K562 (cell line): ENCODE data around the gene PKHD1. TPM values are rescaled to one million over a fixed set of nuclear protein-coding genes. Genes with fewer than 3 reads are reported as not detected.

Experiments used
- ATAC-seq: fragments of 200-7000 bp; cut with Tn5 transposase; 3 replicates; pipeline ENCODE4 v1.9.1; 2020; ENCODE audit warnings: moderate library complexity
- BruUV-seq: library from RNA; stranded (reverse); fragments of 400-500 nt; replicated peaks from 2 replicates; lab custom pipeline; 2021; lab: Mats Ljungman, UMichigan
- CTCF ChIA-PET: fragments of 300-600 bp; formaldehyde crosslinking; extraction: SDS; loops from one replicate; lab custom pipeline; 2021; ENCODE audit warnings: low intra/inter-chr PET ratio; lab: Yijun Ruan, JAX
- POLR2A ChIA-PET: fragments of 300-600, 350-650 bp; sonication (Branson Sonifier 250); formaldehyde crosslinking; extraction: SDS; loops from one replicate; lab custom pipeline; 2021; ENCODE audit warnings: antibody characterized with exemption, inconsistent platforms; lab: Yijun Ruan, JAX
- DNase-seq, 4 experiments: peaks; one replicate each; pipeline versions ENCODE4 v3.0.0 to v3.0.0-alpha.2; 2011 to 2018; ENCODE audit warnings: low spot score in 3 of 4, mixed read lengths in 3 of 4; ENCODE audit errors: extremely low read depth in 1 of 4
- FAIRE-seq: peaks from 2 replicates; lab custom pipeline; 2011; peaks lifted over from hg19 to GRCh38; lab: Jason Lieb, UNC
- H2AFZ ChIP-seq: 2 replicates; pipeline ENCODE4 v1.6.0; 2011; ENCODE audit warnings: low read depth, low read length, control low read depth, inconsistent platforms
- H3K27ac ChIP-seq: fragments of 200-600 bp; 3 replicates; pipeline ENCODE4 v1.8.0; 2011; ENCODE audit warnings: low read depth, mild to moderate bottlenecking, control low read depth, inconsistent platforms, low read length, moderate library complexity, mixed read lengths; ENCODE audit errors: extremely low read depth
- H3K27me3 ChIP-seq, 2 experiments: fragments of 300-600 bp in 1 of 2; 2 replicates in 1 of 2; 3 replicates in 1 of 2; pipeline versions ENCODE4 v1.6.0 to v1.8.0; 2011; ENCODE audit warnings: inconsistent platforms in 2 of 2, low read length in 2 of 2, mild to moderate bottlenecking in 1 of 2, mixed read lengths in 1 of 2, moderate library complexity in 1 of 2; ENCODE audit not compliant: control insufficient read depth in 2 of 2, insufficient read depth in 2 of 2
- H3K36me3 ChIP-seq: fragments of 300-600 bp; 3 replicates; pipeline ENCODE4 v1.8.0; 2011; ENCODE audit warnings: mild to moderate bottlenecking, low read length, inconsistent platforms; ENCODE audit not compliant: control insufficient read depth, insufficient read depth
- H3K4me1 ChIP-seq, 2 experiments: fragments of 200-600 bp in 1 of 2; replicated peaks in 1 of 2; 2 replicates in 1 of 2; 3 replicates in 1 of 2; pipeline versions ENCODE4 v1.5.1 to v1.8.0; 2011; ENCODE audit warnings: inconsistent platforms in 2 of 2, low read length in 2 of 2, mild to moderate bottlenecking in 1 of 2, mixed read lengths in 1 of 2, moderate library complexity in 1 of 2; ENCODE audit not compliant: control insufficient read depth in 2 of 2, insufficient read depth in 2 of 2
- H3K4me2 ChIP-seq: 2 replicates; pipeline ENCODE4 v1.6.1; 2011; ENCODE audit warnings: low read length, control low read depth, inconsistent platforms, mixed read lengths; ENCODE audit not compliant: insufficient read depth
- H3K4me3 ChIP-seq: fragments of 200-600 bp; sonication (generic), shearing (Covaris generic); 2 replicates; pipeline ENCODE4 v1.5.1; 2016; ENCODE audit warnings: control low read depth, inconsistent platforms
- H3K79me2 ChIP-seq: fragments of 200-600 bp; 3 replicates; pipeline ENCODE4 v1.8.0; 2011; ENCODE audit warnings: low read length, inconsistent platforms; ENCODE audit not compliant: control insufficient read depth, insufficient read depth
- H3K9ac ChIP-seq, 2 experiments: 2 replicates each; pipeline versions ENCODE4 v1.6.0 to v1.6.1; 2011; ENCODE audit warnings: low read depth in 2 of 2, low read length in 2 of 2, control low read depth in 1 of 2, inconsistent platforms in 1 of 2, mild to moderate bottlenecking in 1 of 2, mixed read lengths in 1 of 2; ENCODE audit not compliant: insufficient read depth in 1 of 2
- H3K9me1 ChIP-seq: one replicate; pipeline ENCODE4 v1.6.0; 2011; ENCODE audit warnings: inconsistent platforms, mild to moderate bottlenecking, low read length, moderate library complexity; ENCODE audit not compliant: control insufficient read depth, insufficient read depth
- H3K9me3 ChIP-seq: replicated peaks from 2 replicates; pipeline ENCODE4 v1.5.1; 2011; ENCODE audit warnings: low read depth, low read length, inconsistent platforms; ENCODE audit not compliant: control insufficient read depth, insufficient read depth
- H4K20me1 ChIP-seq: replicated peaks from 2 replicates; pipeline ENCODE4 v1.6.1; 2011; ENCODE audit warnings: low read length, inconsistent platforms, mixed read lengths; ENCODE audit not compliant: control insufficient read depth, insufficient read depth
- CREB5 ChIP-seq: fragments of 250-450 bp; sonication (Bioruptor Pico); IDR thresholded peaks from 2 replicates; pipeline ENCODE4 v1.5.0; 2020; ENCODE audit warnings: mild to moderate bottlenecking
- E2F3 ChIP-seq: fragments of 250-450 bp; sonication (Bioruptor Pico); IDR thresholded peaks from 2 replicates; pipeline ENCODE4 v1.4.0; 2020; ENCODE audit warnings: mild to moderate bottlenecking
- HSF4 ChIP-seq: fragments of 250-450 bp; sonication (Bioruptor Pico); IDR thresholded peaks from 2 replicates; pipeline ENCODE4 v2.1.2; 2022; ENCODE audit warnings: mild to moderate bottlenecking, moderate library complexity, borderline replicate concordance
- KDM4B ChIP-seq, 2 experiments: fragments of 450-650 bp in 1 of 2; sonication (generic) in 1 of 2; IDR thresholded peaks; 2 replicates each; pipeline ENCODE4 v1.6.1; 2016 to 2017; ENCODE audit warnings: borderline replicate concordance in 2 of 2, antibody characterized with exemption in 1 of 2, low read depth in 1 of 2, mild to moderate bottlenecking in 1 of 2
- MBD2 ChIP-seq: sonication (generic); IDR thresholded peaks from 2 replicates; pipeline ENCODE4 v1.6.1; 2016; ENCODE audit warnings: low read depth, borderline replicate concordance
- NCOA4 ChIP-seq: fragments of 450-650 bp; IDR thresholded peaks from 2 replicates; pipeline ENCODE4 v1.6.1; 2018; ENCODE audit warnings: mild to moderate bottlenecking; ENCODE audit not compliant: partially characterized antibody
- NCOR1 ChIP-seq: fragments of 450-650 bp; IDR thresholded peaks from 2 replicates; pipeline ENCODE4 v1.6.1; 2016; ENCODE audit warnings: mild to moderate bottlenecking, moderate library complexity
- SREBF2 ChIP-seq: sonication (generic); formaldehyde crosslinking; IDR thresholded peaks from 2 replicates; pipeline ENCODE4 v1.4.0; 2020; ENCODE audit warnings: mild to moderate bottlenecking, missing genetic modification reagents
- ZBTB7A ChIP-seq: IDR thresholded peaks from 2 replicates; pipeline ENCODE4 v1.6.1; 2011; ENCODE audit warnings: low read depth, mild to moderate bottlenecking, low read length, moderate library complexity, borderline replicate concordance; ENCODE audit not compliant: control insufficient read depth
- ZNF589 ChIP-seq: fragments of 200-800 bp; sonication (Bioruptor generic); IDR thresholded peaks from 2 replicates; pipeline ENCODE4 v1.6.1; 2016; ENCODE audit warnings: low read depth, missing genetic modification characterization, missing compliant biosample characterization
- WGBS: fragments of 100-300 bp; shearing (Covaris generic); methylation state at CpG from one replicate; pipeline ENCODE4 v1.1.6; 2016; ENCODE audit warnings: low coverage, mixed read lengths; ENCODE audit not compliant: insufficient coverage; ENCODE audit errors: missing lambda C conversion rate; 5-methylcytosine and 5-hydroxymethylcytosine counted together
- in situ Hi-C: fragments of 300-500 bp; cut with MboI; formaldehyde crosslinking; loops from 4 replicates; pipeline ENCODE4 v1.15.0; 2018; ENCODE audit warnings: inconsistent platforms, mixed read lengths
- intact Hi-C: fragments of 100-400 bp; cut with micrococcal nuclease; formaldehyde crosslinking; loops from 2 replicates; pipeline ENCODE4 v1.14.2; 2022
- polyA plus RNA-seq, 8 experiments: library from polyadenylated mRNA; depleted of rRNA in 4 of 8; stranded (reverse) in 5 of 8; unstranded in 3 of 8; fragments of >200 nt; fragmentation: Nextera tagmentation in 2 of 8; fragmentation: Illumina TruSeq in 1 of 8; extraction: Ambion mirVana in 2 of 8; extraction: Trizol in 1 of 8; gene quantifications; 2 replicates each; pipeline versions ENCODE4 v1.2.1 to v1.2.3, GENCODE V29; 2011 to 2014; ENCODE audit warnings: inconsistent platforms in 1 of 8, missing spikeins in 1 of 8
- total RNA-seq, 7 experiments: library from RNA; depleted of rRNA in 6 of 7; stranded (reverse); fragments of >200 nt in 6 of 7; fragmentation: Illumina TruSeq in 2 of 7; extraction: Trizol in 2 of 7; gene quantifications; 2 replicates each; pipeline versions ENCODE4 v1.2.1 to v1.2.3, GENCODE V29; 2011 to 2021; ENCODE audit warnings: low replicate concordance in 1 of 7
- TF ChIP-seq, protein P1 (sequence below): fragments of 250-450 bp; sonication (Bioruptor Pico); IDR thresholded peaks from 2 replicates; pipeline ENCODE4 v1.5.0; 2020; ENCODE audit warnings: mild to moderate bottlenecking, borderline replicate concordance

The PKHD1 gene
- total and polyA plus RNA-seq, 9 of the 15 experiments (the other 6 are each of a cell fraction or from before 2014, with no cell fraction given), result 0.01 to 0.04 (median 0.01) TPM; not detected in 6

- no peak overlapping the region for H3K4me2 ChIP-seq
- BruUV-seq, result no TSS peak
- no peak overlapping the region for H3K27ac ChIP-seq
- no peaks in the 10 kb centered on the region for H3K4me1 ChIP-seq
- no peaks in the 10 kb centered on the region for H3K9me1 ChIP-seq
- ATAC-seq (no peak), DNase-seq (no peak), FAIRE-seq (no peak)
- H2AFZ ChIP-seq, result no peak overlapping the region
- no peak overlapping the region for H3K4me3 ChIP-seq
- H3K27me3 ChIP-seq, result no peaks in the 10 kb centered on the region
- H3K79me2 ChIP-seq, result no peaks in the 10 kb centered on the region
- intact Hi-C loops (no loop called here), in situ Hi-C loops (no loop called here)
- no peaks in the 10 kb centered on the region for H3K9me3 ChIP-seq
- H4K20me1 ChIP-seq, result no peaks in the 10 kb centered on the region
- TF ChIP-seq SREBF2 (CRISPR knock-in tag) (no peak), ZBTB7A (no peak)
- WGBS, result 4% methylated on average over 3 of the region's 3 CpGs
- H3K36me3 ChIP-seq, result no peaks in the 10 kb centered on the region
- no peak overlapping the region for H3K9ac ChIP-seq
- POLR2A ChIA-PET, result interaction anchor here (1.0 kb wide), 1 partner anchor 24 kb away, joined by 4 read pairs; no protein-coding TSS in a partner anchor
- CTCF ChIA-PET, result interaction anchor here (0.6 kb wide), 1 partner anchor 1404 kb away, joined by 3 read pairs; no protein-coding TSS in a partner anchor
Measured at GRCh38 chr6:52115891-52116604, 28.6 kb upstream of the PKHD1 start.

- Histone ChIP-seq H3K27ac (no peak overlapping the region), H4K20me1 (no peaks in the 10 kb centered on the region), H3K9me1 (no peaks in the 10 kb centered on the region), H3K4me2 (no peak overlapping the region), H3K79me2 (no peaks in the 10 kb centered on the region), H3K27me3 (no peaks in the 10 kb centered on the region), H2AFZ (no peak overlapping the region), H3K36me3 (no peaks in the 10 kb centered on the region), H3K4me1 (no peaks in the 10 kb centered on the region), H3K4me3 (no peak overlapping the region), H3K9ac (no peak overlapping the region), H3K9me3 (no peaks in the 10 kb centered on the region)
- DNase-seq (no peak), FAIRE-seq (no peak), ATAC-seq (no peak)
- no TSS peak for BruUV-seq
- intact Hi-C loops (no loop called here), in situ Hi-C loops (no loop called here)
- 0% methylated on average over 3 of the region's 3 CpGs for WGBS
- ChIA-PET POLR2A (no interaction called here), CTCF (no interaction called here)
- TF ChIP-seq NCOA4, result no peak
- no peak for TF ChIP-seq ZNF589
- TF ChIP-seq HSF4 (CRISPR knock-in tag), result no peak
- TF ChIP-seq KDM4B (IDR thresholded peaks at IDR 0.05; ENCODE audit: borderline replicate concordance in 2 of 2, low read depth in 1 of 2), result no peak
- no peak for TF ChIP-seq E2F3 (CRISPR knock-in tag)
- TF ChIP-seq NCOR1, result no peak
- TF ChIP-seq MBD2, result no peak
- TF ChIP-seq, protein P1, sequence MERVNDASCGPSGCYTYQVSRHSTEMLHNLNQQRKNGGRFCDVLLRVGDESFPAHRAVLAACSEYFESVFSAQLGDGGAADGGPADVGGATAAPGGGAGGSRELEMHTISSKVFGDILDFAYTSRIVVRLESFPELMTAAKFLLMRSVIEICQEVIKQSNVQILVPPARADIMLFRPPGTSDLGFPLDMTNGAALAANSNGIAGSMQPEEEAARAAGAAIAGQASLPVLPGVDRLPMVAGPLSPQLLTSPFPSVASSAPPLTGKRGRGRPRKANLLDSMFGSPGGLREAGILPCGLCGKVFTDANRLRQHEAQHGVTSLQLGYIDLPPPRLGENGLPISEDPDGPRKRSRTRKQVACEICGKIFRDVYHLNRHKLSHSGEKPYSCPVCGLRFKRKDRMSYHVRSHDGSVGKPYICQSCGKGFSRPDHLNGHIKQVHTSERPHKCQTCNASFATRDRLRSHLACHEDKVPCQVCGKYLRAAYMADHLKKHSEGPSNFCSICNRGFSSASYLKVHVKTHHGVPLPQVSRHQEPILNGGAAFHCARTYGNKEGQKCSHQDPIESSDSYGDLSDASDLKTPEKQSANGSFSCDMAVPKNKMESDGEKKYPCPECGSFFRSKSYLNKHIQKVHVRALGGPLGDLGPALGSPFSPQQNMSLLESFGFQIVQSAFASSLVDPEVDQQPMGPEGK (CRISPR knock-in tag), result no peak
- TF ChIP-seq CREB5 (CRISPR knock-in tag), result no peak
Measured at GRCh38 chr6:52115145-52115741, 27.8 kb upstream of the PKHD1 start.
